ENCODE measurements around the gene INPP5B.
A peak's percentile ranks its signal among the peaks of the same experiment; 100 is the strongest.

The INPP5B gene

DNA sequence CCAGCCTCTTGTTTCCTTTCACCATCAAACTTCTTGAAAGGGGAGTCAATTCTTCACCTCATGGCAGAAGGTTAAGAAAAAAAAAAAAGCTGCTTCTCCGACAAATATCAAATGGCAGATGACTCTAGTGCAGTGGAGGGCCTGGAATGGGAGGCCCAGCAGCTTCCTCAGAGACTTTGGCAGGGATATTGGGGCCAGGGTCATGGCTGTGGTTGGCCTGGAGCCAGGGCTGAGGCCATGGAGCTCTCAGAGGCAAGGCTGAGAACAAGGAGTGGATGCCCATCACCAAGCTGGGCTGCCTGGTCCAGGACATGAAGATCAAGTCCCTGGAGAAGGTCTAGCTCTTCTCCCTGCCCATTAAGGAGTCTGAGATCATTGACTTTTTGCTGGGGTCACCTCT lies 106.1 kb downstream of the INPP5B start:
- no peak for DNase-seq (ENCODE audit: low read depth in 2 of 2)

DNA sequence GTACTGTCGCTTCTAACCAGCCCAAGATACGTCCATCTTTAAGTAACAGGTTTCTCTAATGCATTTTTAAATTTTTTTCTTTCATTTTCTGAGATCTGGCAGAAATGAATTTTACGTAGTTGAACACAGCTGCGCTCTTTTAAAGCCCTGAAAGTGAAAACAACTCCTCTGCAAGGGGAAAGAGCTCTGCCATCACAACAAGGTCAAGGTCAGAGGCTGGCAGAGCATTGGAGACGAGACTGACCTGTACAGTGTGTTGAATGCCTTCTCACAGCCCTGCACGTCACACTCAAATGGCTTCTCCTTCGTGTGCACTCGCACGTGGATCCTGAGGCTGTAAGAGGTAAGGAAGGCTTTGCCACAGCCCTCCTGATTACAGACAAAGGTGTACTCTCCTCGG lies 107.2 kb downstream of the INPP5B start:
- no peak for DNase-seq (ENCODE audit: low read depth in 2 of 2)

DNA sequence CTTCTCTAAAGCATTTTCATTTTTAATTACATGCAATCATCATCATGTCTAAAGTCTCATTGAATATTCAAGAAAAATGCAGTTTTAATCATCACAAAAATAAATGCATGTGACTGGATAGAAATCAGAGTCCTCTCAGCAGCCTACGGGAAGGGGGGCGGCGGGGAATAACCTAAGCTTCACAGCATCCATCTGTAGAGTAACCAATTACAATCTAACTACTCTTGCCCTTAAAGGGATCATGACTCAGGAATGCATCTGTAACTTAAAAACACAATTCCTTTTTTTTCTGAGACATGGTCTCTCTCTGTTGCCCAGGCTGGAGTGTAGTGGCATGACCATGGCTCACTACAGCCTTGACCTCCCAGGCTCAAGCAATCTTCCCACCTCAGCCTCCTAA lies 110.1 kb downstream of the INPP5B start:
- DNase-seq (ENCODE audit: low read depth in 2 of 2): no peak

DNA sequence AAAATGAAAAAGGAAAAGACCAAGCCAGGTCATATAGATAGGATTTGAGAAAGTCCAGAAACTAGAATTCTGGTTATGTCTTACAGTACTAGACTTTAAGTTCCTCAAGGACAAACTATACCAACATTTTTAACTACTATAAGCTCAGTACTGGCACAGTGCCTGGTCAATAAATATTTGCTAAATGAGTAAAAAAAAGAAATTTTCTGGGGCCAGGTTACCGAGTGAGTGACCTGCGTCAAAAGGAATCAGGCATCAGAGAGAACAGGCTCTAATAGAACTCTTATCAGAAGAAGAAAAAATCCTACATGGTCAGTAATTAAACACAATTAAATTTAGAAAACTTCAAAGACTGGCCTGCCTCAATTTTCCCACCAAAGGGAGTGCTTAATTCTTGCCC lies 115.0 kb downstream of the INPP5B start:
- DNase-seq (ENCODE audit: low read depth in 2 of 2): no peak

DNA sequence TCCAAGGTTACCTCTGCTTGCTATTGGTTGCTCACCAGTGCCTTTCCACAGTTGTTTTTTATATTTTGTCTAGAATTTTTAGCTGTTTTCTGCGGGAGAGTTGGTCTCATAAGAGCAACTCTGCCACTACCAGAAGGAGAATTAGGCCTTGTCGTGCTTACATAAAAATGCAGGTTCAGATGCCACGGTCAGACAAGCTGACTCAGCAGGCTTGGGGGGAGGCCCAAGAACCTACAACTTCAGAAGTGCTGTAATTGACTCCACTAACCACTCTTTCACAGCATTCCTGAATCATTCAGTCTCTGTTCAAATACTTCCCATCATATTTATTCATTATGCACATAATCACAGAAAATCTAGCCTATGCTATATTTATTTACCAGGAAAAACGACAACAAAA lies 115.7 kb downstream of the INPP5B start:
- no peak for DNase-seq (ENCODE audit: low read depth in 2 of 2)

DNA sequence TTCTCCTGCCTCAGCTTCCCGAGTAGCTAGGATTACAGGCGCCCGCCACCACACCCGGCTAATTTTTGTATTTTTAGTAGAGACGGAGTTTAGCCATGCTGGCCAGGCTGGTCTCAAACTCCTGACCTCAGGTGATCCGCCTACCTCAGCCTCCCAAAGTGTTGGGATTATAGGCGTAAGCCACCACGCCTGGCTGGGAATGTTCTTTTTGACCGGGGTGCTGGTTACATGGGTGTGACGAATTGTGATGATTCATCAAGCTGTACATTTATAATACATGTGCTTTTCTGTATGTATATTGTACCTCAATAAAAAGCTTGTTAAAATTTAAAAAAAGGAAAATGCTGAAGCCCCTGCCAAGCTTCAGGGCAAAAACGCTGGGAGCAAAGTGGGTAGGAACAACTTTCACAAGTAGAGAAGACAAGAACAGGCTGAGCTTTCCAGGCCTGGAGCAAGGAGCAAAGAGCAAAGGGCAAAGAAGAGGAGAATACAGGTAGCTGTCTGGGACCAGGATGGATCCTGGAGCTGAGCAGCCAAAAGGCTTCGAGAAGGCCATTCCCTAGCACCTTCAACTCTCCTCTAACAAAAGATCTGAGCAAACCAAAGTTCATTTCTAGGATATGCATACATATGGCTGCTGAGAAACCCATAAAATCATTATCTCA lies 118.3 kb downstream of the INPP5B start:
- DNase-seq (ENCODE audit: low read depth in 2 of 2): no peak

DNA sequence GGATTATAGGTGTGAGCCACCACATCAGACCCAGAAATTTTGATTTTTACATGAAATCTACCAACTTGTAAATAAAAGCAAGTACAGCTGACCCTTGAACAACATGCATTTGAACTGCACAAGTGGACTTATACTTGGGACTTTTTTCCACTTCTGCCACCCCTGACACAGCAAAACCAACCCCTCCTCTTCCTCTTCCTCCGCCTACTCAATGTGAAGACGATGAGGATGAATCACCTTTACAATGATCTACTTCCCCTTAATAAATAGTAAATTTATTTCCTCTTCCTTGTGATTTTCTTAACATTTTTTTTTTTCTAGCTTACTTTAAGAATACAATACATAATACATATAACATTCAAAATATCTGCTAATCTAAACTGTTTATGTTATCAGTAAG lies 121.3 kb downstream of the INPP5B start:
- DNase-seq (ENCODE audit: low read depth in 2 of 2): no peak

DNA sequence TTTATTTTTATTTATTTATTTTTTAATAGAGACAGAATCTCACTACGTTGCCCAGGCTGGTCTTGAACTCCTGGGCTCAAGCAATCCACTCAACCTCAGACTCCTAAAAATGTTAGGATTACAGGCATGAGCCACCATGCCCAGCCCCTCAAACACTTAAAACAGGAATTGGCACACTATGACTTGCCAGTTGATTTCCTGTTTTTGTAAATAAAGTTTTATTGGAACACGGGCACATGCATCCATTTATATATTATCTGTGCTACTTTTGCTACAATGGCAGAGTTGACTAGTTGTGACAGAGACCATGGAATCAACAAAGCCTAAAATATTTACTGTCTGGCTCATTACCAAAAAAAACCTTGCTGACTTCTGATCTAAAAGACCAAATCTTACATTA lies 122.9 kb downstream of the INPP5B start:
- no peak for DNase-seq (ENCODE audit: low read depth in 2 of 2)

DNA sequence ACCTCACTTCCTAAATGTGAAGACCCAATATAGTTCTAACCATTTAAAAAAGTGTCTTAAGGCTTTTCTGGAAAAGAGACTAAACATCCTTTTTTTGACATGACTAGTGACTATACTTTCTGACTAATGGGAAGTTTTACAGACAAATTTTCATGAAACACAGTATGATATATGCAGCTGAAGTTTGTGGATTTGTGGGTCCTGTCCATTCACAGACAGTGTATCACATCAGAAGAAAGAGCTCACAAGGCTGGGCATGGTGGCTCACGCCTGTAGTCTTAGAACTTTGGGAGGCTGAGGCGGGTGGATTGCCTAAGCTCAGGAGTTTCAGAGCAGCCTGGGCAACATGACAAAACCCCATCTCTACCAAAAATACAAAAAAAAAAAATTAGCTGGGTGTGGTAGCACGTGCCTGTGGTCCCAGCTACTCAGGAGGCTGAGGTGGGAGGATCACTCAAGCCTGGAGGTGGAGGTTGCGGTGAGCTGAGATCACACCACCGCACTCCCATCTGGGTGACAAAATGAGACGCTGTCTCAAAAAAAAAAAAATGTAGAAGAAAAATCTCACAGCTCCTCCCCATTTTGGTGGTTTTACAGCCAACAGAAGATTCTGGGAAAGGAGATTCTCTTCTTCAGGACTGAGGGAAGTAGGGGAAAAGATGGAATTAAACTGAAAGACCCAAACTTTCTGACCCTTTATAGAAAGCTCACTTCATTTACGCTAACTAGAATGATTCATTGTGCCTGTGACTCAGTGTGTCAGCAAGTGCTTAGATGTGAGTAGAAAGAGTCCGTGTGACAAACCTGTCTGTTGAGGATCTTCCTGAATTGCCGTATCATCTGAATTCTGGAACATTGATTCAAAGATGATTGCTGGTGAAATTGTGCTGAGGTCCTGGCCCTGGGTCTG lies 123.7 kb downstream of the INPP5B start:
- DNase-seq (ENCODE audit: low read depth in 2 of 2): no peak

DNA sequence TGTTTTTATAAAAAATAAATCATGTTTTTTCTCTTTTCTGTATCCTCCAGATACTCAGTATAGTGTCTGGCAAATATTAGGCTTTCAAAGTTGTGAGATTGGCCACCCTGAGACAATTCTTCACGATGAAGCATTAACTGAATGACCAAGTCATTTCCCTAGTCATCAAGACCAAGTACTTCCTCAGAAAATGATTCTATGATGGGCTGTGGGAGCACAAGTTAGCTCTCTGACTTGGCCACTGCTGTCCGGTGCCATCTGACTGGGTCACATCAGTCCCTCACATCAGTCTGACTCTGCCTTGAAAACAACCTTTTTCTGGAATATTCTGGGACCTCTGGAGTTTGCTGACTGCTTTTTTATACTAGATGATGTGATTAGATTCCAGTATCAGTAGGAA lies 125.4 kb downstream of the INPP5B start:
- DNase-seq (ENCODE audit: low read depth in 2 of 2): no peak

DNA sequence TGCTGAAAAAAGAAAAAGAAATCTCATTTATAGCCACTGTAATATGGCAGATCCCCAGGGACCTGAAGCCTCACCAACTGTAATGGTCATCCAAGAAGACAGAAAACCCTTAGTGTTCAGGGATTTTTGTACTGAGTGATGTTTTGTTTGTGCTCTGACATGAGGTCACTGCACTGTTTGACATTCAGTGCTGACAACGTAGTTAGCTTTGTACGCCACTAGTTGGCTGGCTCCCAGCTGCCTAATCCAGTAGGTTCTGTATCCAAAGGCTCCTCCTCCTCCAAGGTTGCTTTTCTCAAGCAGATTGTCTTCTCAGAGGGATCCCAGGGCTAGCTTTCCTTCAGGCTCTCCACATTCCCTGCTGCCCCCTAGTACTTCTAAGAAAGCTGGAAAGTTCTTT lies 129.4 kb downstream of the INPP5B start:
- DNase-seq (ENCODE audit: low read depth in 2 of 2): no peak

DNA sequence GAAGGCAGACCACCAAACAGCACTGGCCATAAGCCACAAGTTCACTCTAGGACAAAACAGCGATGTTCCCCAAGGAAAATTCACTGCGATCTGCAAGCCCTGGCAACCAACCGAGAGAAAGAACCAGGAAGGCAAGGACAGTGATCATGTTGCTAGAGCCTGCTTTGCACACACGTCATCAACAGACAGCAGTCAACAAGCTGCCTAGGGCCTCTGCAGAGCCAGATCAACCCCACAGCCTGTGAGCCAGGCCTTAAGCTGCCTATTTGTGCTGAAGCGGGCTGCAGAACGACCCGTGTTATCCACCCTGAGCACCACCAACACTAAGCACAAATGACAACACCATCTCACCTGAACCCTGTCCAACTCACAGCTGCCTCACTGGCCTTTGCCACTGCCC lies 132.6 kb downstream of the INPP5B start:
- no peak for DNase-seq (ENCODE audit: low read depth in 2 of 2)

DNA sequence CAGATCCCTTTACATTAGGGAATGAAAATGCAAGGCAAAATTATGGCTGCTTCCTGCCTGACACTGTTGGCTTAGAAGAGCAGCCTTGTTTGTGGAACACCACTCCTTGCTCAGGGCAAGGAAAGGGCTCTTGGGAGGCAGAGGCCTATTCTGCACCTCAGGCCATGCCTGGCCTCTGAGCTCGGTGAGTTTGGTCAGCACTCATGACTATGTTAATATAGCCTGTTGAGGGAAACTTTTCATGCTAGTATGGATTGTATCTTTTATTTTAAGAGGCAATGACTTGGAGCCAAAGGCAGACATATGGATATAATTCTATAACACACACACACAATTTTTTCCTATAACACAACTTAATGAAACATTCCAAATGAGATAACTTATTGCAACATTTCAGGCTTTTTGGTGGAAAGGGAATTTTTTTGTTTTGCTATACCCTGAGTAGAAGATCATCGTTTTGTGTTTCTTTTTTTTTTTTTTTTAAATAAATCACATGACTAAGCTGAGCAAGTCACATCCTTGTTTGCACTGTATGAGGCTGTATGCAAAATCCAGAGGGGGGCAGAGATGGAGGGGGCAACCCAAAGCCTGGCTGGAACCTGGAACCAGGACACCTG lies 133.2 kb downstream of the INPP5B start:
- DNase-seq (ENCODE audit: low read depth in 2 of 2): no peak

DNA sequence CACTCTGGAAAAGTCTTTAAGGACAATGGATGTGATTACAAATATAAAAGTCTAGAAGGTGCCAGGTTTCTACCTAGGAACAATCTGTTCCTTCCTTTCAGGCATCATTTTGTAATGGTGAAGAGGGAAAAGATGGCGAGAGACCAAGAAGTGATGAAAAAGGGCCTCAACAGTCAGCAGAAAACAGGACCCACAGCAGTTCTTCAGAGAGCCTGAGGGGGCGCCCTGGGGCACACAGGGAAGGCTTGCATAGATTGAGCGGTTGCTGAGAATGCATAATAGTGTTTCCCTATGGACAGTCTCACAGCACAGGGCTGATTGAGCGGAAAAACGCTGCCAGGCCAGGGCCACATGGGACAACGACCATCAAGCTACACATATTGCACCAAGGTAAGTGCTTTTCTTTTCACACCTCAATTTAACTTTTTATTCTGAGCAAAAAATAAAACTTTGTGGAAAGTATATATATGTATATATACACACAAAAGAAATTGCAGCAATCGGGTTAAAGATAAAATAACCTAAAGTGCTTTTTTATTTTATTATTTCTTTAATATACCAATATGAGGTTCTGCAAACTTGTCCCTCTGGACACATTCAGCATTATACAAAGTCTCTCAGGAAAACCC lies 135.7 kb downstream of the INPP5B start:
- peak; percentile 54 to 60 for DNase-seq (ENCODE audit: low read depth in 2 of 2)
